Tibial nerve (tissue), 4 donors: ENCODE data around the gene FGD6. TPM values are rescaled to one million over a fixed set of nuclear protein-coding genes. Genes with fewer than 3 reads are reported as not detected.
A peak's percentile ranks its signal among the peaks of the same experiment; 100 is the strongest.
"Not testable (repeated sequence)": the region's sequence is repeated elsewhere in the genome, so short reads cannot be mapped to it uniquely, and the experiment has no call there.

Experiments
- DNase-seq, 2 donors: peaks; one replicate each; pipeline ENCODE4 v3.0.0-alpha.2; 2019; ENCODE audit warnings: low spot score in 2 of 2
- H3K27ac ChIP-seq, 4 donors: fragments of 200-600 bp; sonication (generic) in 3 of 4; one replicate each; pipeline ENCODE4 v1.5.1; 2017 to 2019; ENCODE audit warnings: mild to moderate bottlenecking in 1 of 4
- H3K27me3 ChIP-seq, 2 donors: fragments of 200-600 bp; sonication (generic) in 1 of 2; one replicate each; pipeline versions ENCODE4 v1.5.1 to v1.6.0; 2017 to 2019
- H3K36me3 ChIP-seq, 3 donors: fragments of 200-600 bp; sonication (generic); one replicate each; pipeline ENCODE4 v1.5.1; 2018 to 2019
- H3K4me1 ChIP-seq, 4 donors: fragments of 200-600 bp; sonication (generic) in 3 of 4; one replicate each; pipeline ENCODE4 v1.5.1; 2017 to 2019
- H3K4me3 ChIP-seq, 4 donors: fragments of 200-600 bp; sonication (generic) in 3 of 4; one replicate each; pipeline ENCODE4 v1.5.1; 2017 to 2019; ENCODE audit warnings: mild to moderate bottlenecking in 1 of 4, moderate library complexity in 1 of 4
- H3K9me3 ChIP-seq, 4 donors: fragments of 200-600 bp; sonication (generic) in 3 of 4; one replicate each; pipeline ENCODE4 v1.5.1; 2017 to 2019
- CTCF ChIP-seq, 5 experiments: fragments of 200-600 bp in 3 of 5; fragments of 450-650 bp in 2 of 5; sonication (generic) in 3 of 5; IDR thresholded peaks; one replicate each; pipeline ENCODE4 v1.5.1; 2016 to 2019; ENCODE audit warnings: antibody characterized with exemption in 5 of 5, mild to moderate bottlenecking in 3 of 5, moderate library complexity in 2 of 5
- EP300 ChIP-seq, 2 donors: sonication (generic); formaldehyde crosslinking; IDR thresholded peaks; one replicate each; pipeline ENCODE4 v1.6.1; 2017; ENCODE audit warnings: antibody characterized with exemption in 2 of 2, mild to moderate bottlenecking in 1 of 2
- POLR2A ChIP-seq, 2 donors: fragments of 450-650 bp; IDR thresholded peaks; one replicate each; pipeline ENCODE4 v1.6.1; 2017; ENCODE audit warnings: antibody characterized with exemption in 2 of 2, mild to moderate bottlenecking in 2 of 2, moderate library complexity in 2 of 2
- whole genome bisulfite sequencing, 2 donors: methylation state at CpG; one replicate each; pipeline ENCODE4 v1.1.5; 2018; 5-methylcytosine and 5-hydroxymethylcytosine counted together
- total RNA-seq, 4 donors: library from RNA; depleted of rRNA; stranded (reverse); fragments of >200 nt; gene quantifications; one replicate each; pipeline ENCODE4 v1.1.0, GENCODE V29; 2016

FGD6 gene
- total RNA-seq, 4 donors from 2014 or later, result 9.2 to 13.4 (median 11.7) TPM

- peaks cover 0 to 10% (median 0%) of the 10 kb centered on the region in 3 donors for H3K36me3 ChIP-seq
- WGBS, 2 donors, result 44 to 52% methylated on average over 1 of the region's 1 CpG
- no peaks in the 10 kb centered on the region for H3K9me3 ChIP-seq
- peaks cover 0 to 12% (median 0%) of the 10 kb centered on the region in 4 donors for H3K4me1 ChIP-seq
- no peak for TF ChIP-seq POLR2A (IDR thresholded peaks at IDR 0.05)
- TF ChIP-seq CTCF (IDR thresholded peaks at IDR 0.05), result no peak
- no peak for TF ChIP-seq EP300 (IDR thresholded peaks at IDR 0.05)
- no peaks in the 10 kb centered on the region for H3K27me3 ChIP-seq
- DNase-seq, result no peak
- no peak overlapping the region for H3K4me3 ChIP-seq
- no peak overlapping the region for H3K27ac ChIP-seq
These were observed 20.0 kb upstream of the FGD6 start for GRCh38 chr12:95237315-95237714.

GRCh38 chr12:95235621-95236020 is 18.4 kb upstream of the FGD6 start:
- not testable (repeated sequence) for H3K27ac ChIP-seq, DNase-seq, H3K4me3 ChIP-seq, H3K9me3 ChIP-seq, H3K36me3 ChIP-seq, H3K27me3 ChIP-seq
- 94 to 96% methylated on average over 15 to 19 of the region's 31 CpGs for WGBS, 2 donors
- H3K4me1 ChIP-seq, result peaks cover 0 to 27% (median 0%) of the 10 kb centered on the region in 4 donors

- not testable (repeated sequence) for DNase-seq, H3K27me3 ChIP-seq, H3K27ac ChIP-seq, H3K36me3 ChIP-seq, H3K9me3 ChIP-seq, H3K4me3 ChIP-seq
- peaks cover 0 to 36% (median 0%) of the 10 kb centered on the region in 4 donors for H3K4me1 ChIP-seq
- WGBS, 2 donors, result 98% methylated on average over 14 of the region's 14 CpGs
These were observed 16.9 kb upstream of the FGD6 start for GRCh38 chr12:95234187-95234586.

- 59 to 61% methylated on average over 2 of the region's 2 CpGs for WGBS, 2 donors
These were observed 13.9 kb upstream of the FGD6 start for GRCh38 chr12:95231190-95231589.

GRCh38 chr12:95230313-95230712 is 13.0 kb upstream of the FGD6 start:
- H3K27ac ChIP-seq, result no peak overlapping the region

More at GRCh38 chr12:95231190-95231589, 13.9 kb upstream of the FGD6 start:
- no peaks in the 10 kb centered on the region for H3K9me3 ChIP-seq
- TF ChIP-seq EP300 (IDR thresholded peaks at IDR 0.05) (no peak), CTCF (IDR thresholded peaks at IDR 0.05) (no peak), POLR2A (IDR thresholded peaks at IDR 0.05) (no peak)
- DNase-seq, result no peak
- H3K36me3 ChIP-seq, result peaks cover 0 to 1% (median 0%) of the 10 kb centered on the region in 3 donors
- no peak overlapping the region for H3K4me3 ChIP-seq
- peak overlapping the region in 1 of 4 donors; percentile 14 for H3K27ac ChIP-seq
- H3K4me1 ChIP-seq, result peaks cover 0 to 50% (median 4%) of the 10 kb centered on the region in 4 donors
- H3K27me3 ChIP-seq, result no peaks in the 10 kb centered on the region

GRCh38 chr12:95229636-95230035 is 12.4 kb upstream of the FGD6 start:
- no peak for DNase-seq
- Histone ChIP-seq H3K27ac (no peak overlapping the region), H3K4me1 (peaks cover 0 to 50% (median 4%) of the 10 kb centered on the region in 4 donors), H3K4me3 (no peak overlapping the region), H3K36me3 (peaks cover 0 to 8% (median 0%) of the 10 kb centered on the region in 3 donors), H3K9me3 (no peaks in the 10 kb centered on the region), H3K27me3 (no peaks in the 10 kb centered on the region)
- no peak for TF ChIP-seq CTCF (IDR thresholded peaks at IDR 0.05)
- no peak for TF ChIP-seq EP300 (IDR thresholded peaks at IDR 0.05)
- no peak for TF ChIP-seq POLR2A (IDR thresholded peaks at IDR 0.05)
- 84 to 87% methylated on average over 7 of the region's 7 CpGs for WGBS, 2 donors

More at GRCh38 chr12:95230313-95230712, 13.0 kb upstream of the FGD6 start:
- no peak for DNase-seq
- H3K4me3 ChIP-seq, result no peak overlapping the region
- no peak for TF ChIP-seq POLR2A (IDR thresholded peaks at IDR 0.05)
- H3K9me3 ChIP-seq, result no peaks in the 10 kb centered on the region
- no peaks in the 10 kb centered on the region for H3K27me3 ChIP-seq
- H3K4me1 ChIP-seq, result peaks cover 0 to 50% (median 4%) of the 10 kb centered on the region in 4 donors
- H3K36me3 ChIP-seq, result peaks cover 0 to 2% (median 0%) of the 10 kb centered on the region in 3 donors

- DNase-seq, result no peak
- Histone ChIP-seq H3K9me3 (no peaks in the 10 kb centered on the region), H3K27me3 (no peaks in the 10 kb centered on the region), H3K36me3 (peaks cover 0 to 13% (median 0%) of the 10 kb centered on the region in 3 donors), H3K27ac (no peak overlapping the region), H3K4me1 (peaks cover 0 to 60% (median 4%) of the 10 kb centered on the region in 4 donors), H3K4me3 (no peak overlapping the region)
- TF ChIP-seq EP300 (IDR thresholded peaks at IDR 0.05), result no peak
- WGBS, 2 donors, result 90 to 93% methylated on average over 2 of the region's 2 CpGs
These were observed 11.3 kb upstream of the FGD6 start for GRCh38 chr12:95228617-95229016.
